HepG2 (cell line): ENCODE results near the gene COL9A3. TPM values are rescaled to one million over a fixed set of nuclear protein-coding genes. Genes with fewer than 3 reads are reported as not detected.

ENCODE experiments used
- ATAD3A ChIP-seq: sonication (generic); formaldehyde crosslinking; IDR thresholded peaks from 2 replicates; pipeline ENCODE4 v1.4.0; 2020; ENCODE audit warnings: missing genetic modification reagents
- ELF1 ChIP-seq: sonication (generic); formaldehyde crosslinking; IDR thresholded peaks from 2 replicates; pipeline ENCODE4 v1.4.0; 2020; ENCODE audit warnings: missing genetic modification reagents
- ERF ChIP-seq: IDR thresholded peaks from 2 replicates; pipeline ENCODE4 v1.6.1; 2018; ENCODE audit warnings: missing biosample characterization, missing genetic modification reagents
- FOXA3 ChIP-seq: IDR thresholded peaks from 2 replicates; pipeline ENCODE4 v1.6.1; 2016; ENCODE audit warnings: missing genetic modification reagents, missing compliant biosample characterization
- GATA4 ChIP-seq: sonication (generic); IDR thresholded peaks from 2 replicates; pipeline ENCODE4 v1.6.1; 2016; ENCODE audit warnings: antibody characterized with exemption, low read depth, borderline replicate concordance
- GMEB1 ChIP-seq: sonication (generic); formaldehyde crosslinking; IDR thresholded peaks from 2 replicates; pipeline ENCODE4 v1.5.1; 2020; ENCODE audit warnings: missing genetic modification reagents, mild to moderate bottlenecking, borderline replicate concordance
- GPBP1L1 ChIP-seq: sonication (generic); formaldehyde crosslinking; IDR thresholded peaks from 2 replicates; pipeline ENCODE4 v1.5.0; 2020; ENCODE audit warnings: mild to moderate bottlenecking, missing genetic modification reagents
- IRF2 ChIP-seq: IDR thresholded peaks from 2 replicates; pipeline ENCODE4 v1.6.1; 2018; ENCODE audit warnings: missing genetic modification reagents, missing compliant biosample characterization
- JARID2 ChIP-seq: sonication (generic); formaldehyde crosslinking; IDR thresholded peaks from 2 replicates; pipeline ENCODE4 v1.8.1; 2023; ENCODE audit warnings: missing genetic modification reagents, inconsistent platforms; ENCODE audit not compliant: insufficient replicate concordance
- KLF6 ChIP-seq: IDR thresholded peaks from 2 replicates; pipeline ENCODE4 v1.8.0; 2016; ENCODE audit warnings: missing biosample characterization, missing genetic modification reagents
- MEIS2 ChIP-seq: sonication (generic); formaldehyde crosslinking; IDR thresholded peaks from 2 replicates; pipeline ENCODE4 v1.9.0; 2021; ENCODE audit warnings: mild to moderate bottlenecking, missing genetic modification reagents
- MTF2 ChIP-seq: sonication (generic); formaldehyde crosslinking; IDR thresholded peaks from 2 replicates; pipeline ENCODE4 v1.5.0; 2020; ENCODE audit warnings: missing genetic modification reagents, borderline replicate concordance
- MXD1 ChIP-seq: sonication (generic); formaldehyde crosslinking; IDR thresholded peaks from 2 replicates; pipeline ENCODE4 v1.4.0; 2020; ENCODE audit warnings: mild to moderate bottlenecking, missing genetic modification reagents
- MXD4 ChIP-seq: IDR thresholded peaks from 2 replicates; pipeline ENCODE4 v1.6.1; 2016; ENCODE audit warnings: mild to moderate bottlenecking, missing biosample characterization, missing genetic modification reagents
- TAF1 ChIP-seq: sonication (generic); formaldehyde crosslinking; IDR thresholded peaks from 2 replicates; pipeline ENCODE4 v1.4.0; 2020; ENCODE audit warnings: missing genetic modification reagents
- TEAD2 ChIP-seq: sonication (generic); formaldehyde crosslinking; IDR thresholded peaks from 2 replicates; pipeline ENCODE4 v1.9.0; 2021; ENCODE audit warnings: missing genetic modification reagents
- TOPORS ChIP-seq: sonication (generic); formaldehyde crosslinking; IDR thresholded peaks from 2 replicates; pipeline ENCODE4 v1.8.0; 2023; ENCODE audit warnings: mild to moderate bottlenecking, missing genetic modification reagents
- ZFP62 ChIP-seq: sonication (generic); formaldehyde crosslinking; IDR thresholded peaks from 2 replicates; pipeline ENCODE4 v1.4.0; 2020; ENCODE audit warnings: missing genetic modification reagents
- ZNF121 ChIP-seq: sonication (generic); formaldehyde crosslinking; IDR thresholded peaks from 2 replicates; pipeline ENCODE4 v1.5.0; 2020; ENCODE audit warnings: mild to moderate bottlenecking, missing genetic modification reagents
- ZNF276 ChIP-seq: sonication (generic); formaldehyde crosslinking; IDR thresholded peaks from 2 replicates; pipeline ENCODE4 v1.4.0; 2020; ENCODE audit warnings: mild to moderate bottlenecking, low read depth, missing genetic modification reagents
- ZNF3 ChIP-seq: IDR thresholded peaks from 2 replicates; pipeline ENCODE4 v1.7.0; 2017; ENCODE audit warnings: inconsistent platforms
- ZNF326 ChIP-seq: sonication (generic); formaldehyde crosslinking; IDR thresholded peaks from 2 replicates; pipeline ENCODE4 v1.4.0; 2020; ENCODE audit warnings: missing genetic modification reagents, borderline replicate concordance
- ZNF331 ChIP-seq: sonication (generic); formaldehyde crosslinking; IDR thresholded peaks from 2 replicates; pipeline ENCODE4 v1.4.0; 2020; ENCODE audit warnings: missing genetic modification reagents
- ZNF362 ChIP-seq: sonication (generic); formaldehyde crosslinking; IDR thresholded peaks from 2 replicates; pipeline ENCODE4 v1.4.0; 2020; ENCODE audit warnings: missing genetic modification reagents, mild to moderate bottlenecking, borderline replicate concordance
- ZNF567 ChIP-seq: sonication (generic); formaldehyde crosslinking; IDR thresholded peaks from 2 replicates; pipeline ENCODE4 v1.8.1; 2023; ENCODE audit warnings: mild to moderate bottlenecking, missing genetic modification reagents, borderline replicate concordance
- polyA plus RNA-seq, 8 experiments: library from polyadenylated mRNA; depleted of rRNA in 3 of 8; stranded (reverse) in 7 of 8; unstranded in 1 of 8; fragments of >200 nt; fragmentation: Illumina TruSeq in 4 of 8; extraction: Trizol in 4 of 8; gene quantifications; 2 replicates each; pipeline versions ENCODE4 v1.2.1 to v1.2.3, GENCODE V29; 2011 to 2016; ENCODE audit warnings: low read depth in 4 of 8, missing spikeins in 1 of 8, mixed read lengths in 1 of 8; ENCODE audit not compliant: insufficient read depth in 1 of 8
- total RNA-seq, 5 experiments: library from RNA; depleted of rRNA; stranded (reverse); fragments of >200 nt; fragmentation: Illumina TruSeq; extraction: Trizol; gene quantifications; 2 replicates each; pipeline ENCODE4 v1.2.3, GENCODE V29; 2016; ENCODE audit warnings: low read depth in 1 of 5

The COL9A3 gene
- total and polyA plus RNA-seq, 2 of the 13 experiments (the other 11 are each of a cell fraction or from before 2014, with no cell fraction given), result 155 to 204 TPM

- TF ChIP-seq GPBP1L1 (no peak), MXD4 (CRISPR knock-in tag) (peak; percentile 63; the same call in 1 of the 2 replicates), MXD1 (CRISPR knock-in tag) (peak; percentile 69; the same call in 1 of the 2 replicates), ZNF326 (CRISPR knock-in tag) (no peak), ERF (CRISPR knock-in tag) (peak; percentile 54; the same call in 1 of the 2 replicates), MTF2 (CRISPR knock-in tag) (no peak; the same call in 1 of the 2 replicates), GATA4 (no peak), TAF1 (CRISPR knock-in tag) (peak; percentile 74), TOPORS (CRISPR knock-in tag) (peak; percentile 89), ZNF567 (CRISPR knock-in tag) (no peak), ATAD3A (CRISPR knock-in tag) (no peak), ZNF121 (CRISPR knock-in tag) (no peak), TEAD2 (CRISPR knock-in tag) (0 out of 2 replicates have a peak, but pooled peaks have one; percentile 15), GMEB1 (CRISPR knock-in tag) (no peak), MEIS2 (peak; percentile 66; the same call in 1 of the 2 replicates), ZNF276 (CRISPR knock-in tag) (no peak), FOXA3 (CRISPR knock-in tag) (peak; percentile 27; the same call in 1 of the 2 replicates), ZNF362 (CRISPR knock-in tag) (no peak), JARID2 (CRISPR knock-in tag) (no peak), ZNF3 (CRISPR knock-in tag) (no peak), ELF1 (CRISPR knock-in tag) (peak; percentile 67; the same call in 1 of the 2 replicates), ZNF331 (CRISPR knock-in tag) (0 out of 2 replicates have a peak, but pooled peaks have one; percentile 42), ZFP62 (CRISPR knock-in tag) (no peak), KLF6 (CRISPR knock-in tag) (peak; percentile 26; the same call in 1 of the 2 replicates), IRF2 (CRISPR knock-in tag) (peak; percentile 100)
These were observed 12.2 kb upstream of the COL9A3 start, which contains the start of gene OGFR (continued) for GRCh38 chr20:62804627-62805154.
